HG03378 (cell line): ENCODE data around the gene C20orf204.
"Not testable (repeated sequence)": the region's sequence is repeated elsewhere in the genome, so short reads cannot be mapped to it uniquely, and the experiment has no call there.

Experiments used
- ATAC-seq: cut with Tn5 transposase; IDR thresholded peaks from one replicate; pipeline ENCODE4 v1.9.1; 2021; ENCODE audit warnings: mild to moderate bottlenecking, moderate library complexity; ENCODE audit not compliant: unreplicated experiment

C20orf204 gene

DNA sequence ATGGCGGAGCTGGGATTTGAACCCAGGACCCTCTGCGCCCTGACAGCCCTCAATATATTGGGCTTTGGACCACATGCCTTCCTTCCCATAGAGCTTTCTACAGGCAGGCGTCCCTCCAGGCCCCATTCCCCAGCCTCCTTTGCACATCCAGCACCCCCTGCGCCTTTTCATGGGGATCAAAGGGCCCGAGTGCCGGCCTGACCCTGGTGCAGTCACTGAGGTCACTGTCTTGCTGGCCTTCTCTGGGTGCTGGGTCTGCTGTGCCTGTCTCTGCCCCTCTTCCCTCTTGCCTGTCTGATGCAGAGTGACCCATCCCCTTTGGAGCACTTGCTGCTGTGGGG, 45.6 kb downstream of the C20orf204 start:
- no peak for ATAC-seq

DNA sequence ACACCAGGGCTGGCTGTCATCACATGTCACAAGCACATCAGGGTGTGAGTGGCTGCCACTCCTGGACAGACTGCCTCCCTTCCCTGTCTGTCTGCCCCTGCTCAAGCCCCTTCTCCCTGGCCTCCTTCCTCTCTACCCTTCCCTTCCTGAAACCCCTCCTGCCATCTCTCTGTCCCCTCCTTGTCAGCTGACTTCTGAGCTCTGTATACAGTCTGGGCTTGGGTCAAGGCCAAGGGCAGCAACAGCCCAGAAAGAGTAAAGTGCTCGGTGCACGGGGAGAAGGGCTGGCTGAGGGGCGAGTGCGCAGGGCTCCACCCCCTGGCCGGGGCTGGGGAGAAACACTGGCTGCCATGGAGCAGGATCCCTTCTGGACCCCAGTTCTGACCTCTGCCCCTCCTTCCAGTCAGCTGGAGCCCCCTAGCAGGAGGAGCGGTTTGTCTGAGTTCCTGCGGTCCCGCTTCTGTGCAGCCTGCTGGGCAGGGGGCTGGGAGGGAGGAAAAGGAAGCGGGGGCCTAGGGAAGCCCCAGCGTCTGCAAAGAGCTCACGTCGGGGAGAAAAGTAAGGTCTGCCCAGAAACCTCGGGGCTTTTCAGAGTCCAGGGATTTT, 46.2 kb downstream of the C20orf204 start:
- ATAC-seq: no peak

DNA sequence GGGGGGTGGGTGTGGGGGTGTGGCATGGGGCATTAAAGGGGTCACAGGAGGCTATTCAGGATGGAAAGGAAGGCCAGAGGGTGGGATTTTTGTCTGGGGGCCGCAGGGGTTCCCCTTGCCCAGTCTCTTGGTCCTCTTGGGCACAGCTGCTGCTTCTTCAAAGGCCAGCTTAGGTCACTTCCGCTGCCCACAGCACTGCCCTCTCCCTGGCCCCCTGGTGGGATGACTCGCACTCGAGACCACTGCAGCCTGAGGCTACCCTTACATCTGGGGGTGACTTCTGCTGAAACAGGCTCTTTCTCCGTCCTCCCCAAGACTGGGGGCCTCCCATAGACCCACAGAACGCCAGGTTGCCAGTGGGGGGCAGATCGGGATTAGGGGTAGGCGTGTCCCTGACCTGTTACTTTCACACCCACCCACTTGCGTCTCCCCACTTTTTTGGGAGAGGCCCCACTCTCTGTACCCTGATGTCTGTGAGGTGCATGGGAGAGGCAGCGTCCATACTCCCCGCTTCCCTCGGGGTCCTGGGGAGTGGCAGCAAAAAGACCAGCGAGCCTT, 46.9 kb downstream of the C20orf204 start:
- ATAC-seq: no peak

DNA sequence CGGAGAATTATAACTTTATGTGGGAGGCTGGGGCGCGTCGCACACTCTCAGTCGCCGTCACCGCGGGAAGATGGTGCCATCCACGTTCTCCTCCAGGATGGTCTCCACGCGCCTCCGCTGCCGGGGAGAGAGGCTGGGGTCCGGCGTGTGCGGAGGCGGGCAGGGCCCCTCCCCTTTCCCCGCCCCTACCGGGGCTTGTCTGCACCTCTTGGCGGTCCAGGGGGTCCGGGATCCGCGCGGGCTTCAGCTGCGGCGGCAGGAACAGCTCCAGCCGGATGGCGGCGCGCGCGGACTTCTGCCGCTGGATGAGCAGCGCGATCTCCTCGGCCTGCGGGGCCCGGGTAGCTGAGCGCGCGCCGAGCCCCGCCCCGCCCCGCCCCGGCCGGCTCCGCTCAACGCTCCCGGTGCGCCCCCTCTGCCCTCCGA, 47.4 kb downstream of the C20orf204 start:
- no peak for ATAC-seq

DNA sequence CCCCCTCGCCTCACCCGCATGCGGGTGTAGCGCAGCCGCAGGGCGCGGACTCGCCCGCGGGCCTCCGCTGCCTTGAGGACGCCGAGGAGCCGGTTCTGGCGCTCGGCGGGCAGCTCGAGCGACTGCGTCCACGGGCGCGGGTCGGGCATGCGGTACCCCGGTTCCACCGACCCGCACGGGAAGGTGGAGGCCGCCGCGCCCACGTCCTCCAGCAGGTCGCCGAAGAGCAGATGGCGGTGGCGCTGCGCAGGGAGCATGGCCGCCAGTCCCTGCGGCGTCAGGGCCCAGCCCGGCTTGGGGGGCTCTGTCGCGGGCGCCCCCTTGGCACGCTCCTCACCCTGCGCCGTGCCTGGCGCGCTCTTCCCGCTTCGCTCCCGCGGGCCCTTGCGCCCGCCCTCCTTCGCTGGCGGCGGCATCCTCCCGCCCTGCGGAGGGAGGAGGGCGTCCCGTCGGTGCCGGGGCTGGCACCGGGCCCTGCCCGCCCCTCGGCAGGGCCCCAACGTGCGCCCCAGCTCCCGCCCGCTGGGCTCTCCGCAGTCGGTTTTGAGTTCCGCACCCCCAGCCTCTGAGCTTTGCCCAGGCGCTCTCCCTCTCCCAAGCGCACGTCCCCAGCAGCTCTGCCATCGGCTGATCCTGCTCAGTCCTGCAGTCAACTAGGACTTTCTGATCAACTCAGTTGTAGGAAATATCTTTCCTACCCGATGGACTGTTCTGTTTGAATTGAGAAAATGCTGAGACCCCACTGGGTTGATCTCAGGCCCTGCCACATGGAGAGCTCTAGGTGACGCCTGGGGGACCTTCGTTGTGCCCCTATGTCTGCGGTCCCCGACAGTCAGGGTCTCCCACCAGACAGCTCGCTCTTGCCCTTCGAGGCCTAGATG, 48.1 kb downstream of the C20orf204 start, which contains the start of gene LKAAEAR1:
TSS of gene LKAAEAR1 (minus strand) at position 595 of the 881 bp plus-strand sequence. CDS start at position 416, 179 bp downstream.
- no peak for ATAC-seq

DNA sequence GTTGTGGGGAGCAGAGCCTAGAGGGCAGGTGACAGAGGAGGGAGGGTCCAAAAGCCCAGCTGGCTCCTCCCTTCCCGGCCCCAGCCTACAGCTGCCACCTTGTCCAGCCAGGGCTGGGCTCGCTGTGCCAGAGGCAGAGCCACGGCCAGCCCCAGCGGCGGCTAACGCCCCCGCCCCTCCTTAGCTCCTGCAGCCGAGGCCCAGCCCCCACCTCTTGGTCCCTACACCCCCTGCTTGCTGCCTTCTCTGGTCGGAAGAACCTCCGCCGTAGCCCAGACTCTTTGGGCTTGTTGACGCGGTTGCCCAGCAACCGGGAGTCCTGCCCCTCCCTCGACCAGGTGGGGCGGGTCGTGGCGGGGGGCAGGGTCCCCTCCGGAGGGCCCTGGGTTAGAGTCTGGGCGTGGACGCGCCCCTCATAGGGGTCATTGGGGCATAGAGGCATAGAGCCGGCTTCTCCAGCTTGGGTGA, 48.7 kb downstream of the C20orf204 start:
- ATAC-seq: no peak

DNA sequence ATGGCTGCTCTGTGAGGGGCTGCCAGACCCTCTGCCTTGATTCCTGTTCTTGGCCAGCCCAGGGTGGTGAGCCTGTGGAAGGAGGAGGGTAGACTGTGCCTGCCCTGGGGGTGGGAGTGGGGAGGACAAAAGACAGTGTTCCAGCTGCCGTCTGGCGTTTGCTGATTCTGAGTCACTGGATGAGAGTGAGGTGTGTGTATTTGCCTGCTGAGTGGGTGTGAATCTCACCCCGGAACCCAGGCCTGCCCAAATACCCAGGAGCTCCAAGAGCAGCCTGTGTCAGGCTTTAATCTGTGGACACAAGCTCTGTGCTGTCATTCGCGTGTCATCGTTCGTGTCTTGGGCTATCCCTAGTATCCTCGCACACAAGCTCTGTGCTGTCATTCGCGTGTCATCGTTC, 50.8 kb downstream of the C20orf204 start:
- ATAC-seq: no peak

DNA sequence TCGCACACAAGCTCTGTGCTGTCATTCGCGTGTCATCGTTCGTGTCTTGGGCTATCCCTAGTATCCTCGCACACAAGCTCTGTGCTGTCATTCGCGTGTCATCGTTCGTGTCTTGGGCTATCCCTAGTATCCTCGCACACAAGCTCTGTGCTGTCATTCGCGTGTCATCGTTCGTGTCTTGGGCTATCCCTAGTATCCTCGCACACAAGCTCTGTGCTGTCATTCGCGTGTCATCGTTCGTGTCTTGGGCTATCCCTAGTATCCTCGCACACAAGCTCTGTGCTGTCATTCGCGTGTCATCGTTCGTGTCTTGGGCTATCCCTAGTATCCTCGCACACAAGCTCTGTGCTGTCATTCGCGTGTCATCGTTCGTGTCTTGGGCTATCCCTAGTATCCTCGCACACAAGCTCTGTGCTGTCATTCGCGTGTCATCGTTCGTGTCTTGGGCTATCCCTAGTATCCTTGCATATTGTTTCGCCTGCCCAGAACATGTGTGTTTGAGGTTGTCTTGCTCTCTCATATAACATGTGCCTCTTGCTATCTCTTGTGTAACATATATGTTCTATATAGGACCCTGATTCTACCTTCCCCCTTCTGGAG, 51.3 kb downstream of the C20orf204 start:
- ATAC-seq: not testable (repeated sequence)

DNA sequence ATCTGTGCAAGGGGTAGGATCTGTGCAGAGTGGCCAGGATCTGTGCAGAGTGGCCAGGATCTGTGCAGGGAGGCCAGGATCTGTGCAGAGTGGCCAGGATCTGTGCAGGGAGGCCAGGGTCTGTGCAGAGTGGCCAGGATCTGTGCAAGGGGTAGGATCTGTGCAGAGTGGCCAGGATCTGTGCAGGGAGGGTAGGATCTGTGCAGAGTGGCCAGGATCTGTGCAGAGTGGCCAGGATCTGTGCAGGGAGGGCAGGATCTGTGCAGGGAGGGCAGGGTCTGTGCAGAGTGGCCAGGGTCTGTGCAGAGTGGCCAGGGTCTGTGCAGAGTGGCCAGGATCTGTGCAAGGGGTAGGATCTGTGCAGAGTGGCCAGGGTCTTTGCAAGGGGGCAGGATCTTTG, 52.6 kb downstream of the C20orf204 start:
- not testable (repeated sequence) for ATAC-seq
